Keratinocyte (primary cell): Measurements from ENCODE around the gene SLC39A8. TPM values are rescaled to one million over a fixed set of nuclear protein-coding genes. Genes with fewer than 3 reads are reported as not detected.

Source experiments
- DNase-seq: peaks from one replicate; pipeline ENCODE4 v3.0.0-alpha.2; 2011; ENCODE audit warnings: low read depth, missing footprints, low spot score
- FAIRE-seq: peaks from 2 replicates; lab custom pipeline; 2011; peaks lifted over from hg19 to GRCh38; lab: Jason Lieb, UNC
- H2AFZ ChIP-seq: 2 replicates; pipeline ENCODE4 v1.6.0; 2012; ENCODE audit warnings: low read length, control low read depth, inconsistent platforms; ENCODE audit not compliant: control insufficient read depth
- H3K27ac ChIP-seq: 2 replicates; pipeline ENCODE4 v1.5.1; 2011; ENCODE audit warnings: low read length; ENCODE audit not compliant: control insufficient read depth, insufficient read depth
- H3K27me3 ChIP-seq: 3 replicates; pipeline ENCODE4 v1.6.0; 2011; ENCODE audit warnings: low read length; ENCODE audit not compliant: control insufficient read depth, insufficient read depth; ENCODE audit errors: extremely low read depth
- H3K36me3 ChIP-seq, 2 experiments: 2 replicates in 1 of 2; 3 replicates in 1 of 2; pipeline ENCODE4 v1.5.1; 2011; ENCODE audit warnings: low read length in 2 of 2, mild to moderate bottlenecking in 1 of 2; ENCODE audit not compliant: control insufficient read depth in 2 of 2, insufficient read depth in 2 of 2; ENCODE audit errors: extremely low read depth in 1 of 2
- H3K4me1 ChIP-seq: 3 replicates; pipeline ENCODE4 v1.5.1; 2011; ENCODE audit warnings: low read length; ENCODE audit not compliant: control insufficient read depth, insufficient read depth; ENCODE audit errors: extremely low read depth
- H3K4me2 ChIP-seq: 3 replicates; pipeline ENCODE4 v1.6.0; 2011; ENCODE audit warnings: low read depth, low read length; ENCODE audit not compliant: control insufficient read depth, insufficient read depth; ENCODE audit errors: extremely low read depth
- H3K4me3 ChIP-seq, 3 experiments: fragments of 200-600 bp in 1 of 3; sonication (generic) in 1 of 3; 2 replicates in 2 of 3; 3 replicates in 1 of 3; pipeline ENCODE4 v1.5.1; 2011 to 2016; ENCODE audit warnings: low read length in 3 of 3, mild to moderate bottlenecking in 3 of 3, control low read depth in 2 of 3, inconsistent platforms in 1 of 3, low read depth in 1 of 3, mixed read lengths in 1 of 3, mixed run types in 1 of 3, moderate library complexity in 1 of 3; ENCODE audit not compliant: control insufficient read depth in 2 of 3, insufficient read depth in 2 of 3; ENCODE audit errors: extremely low read depth in 1 of 3
- H3K79me2 ChIP-seq: 2 replicates; pipeline ENCODE4 v1.6.0; 2012; ENCODE audit warnings: low read length; ENCODE audit not compliant: control insufficient read depth, insufficient read depth
- H3K9ac ChIP-seq: 3 replicates; pipeline ENCODE4 v1.6.0; 2011; ENCODE audit warnings: low read length; ENCODE audit not compliant: control insufficient read depth, insufficient read depth; ENCODE audit errors: extremely low read depth
- H3K9me1 ChIP-seq: 3 replicates; pipeline ENCODE4 v1.6.0; 2011; ENCODE audit warnings: low read length; ENCODE audit not compliant: control insufficient read depth, insufficient read depth; ENCODE audit errors: extremely low read depth
- H3K9me3 ChIP-seq: 2 replicates; pipeline ENCODE4 v1.5.1; 2012; ENCODE audit warnings: low read depth, low read length; ENCODE audit not compliant: control insufficient read depth
- H4K20me1 ChIP-seq: 3 replicates; pipeline ENCODE4 v1.6.0; 2011; ENCODE audit warnings: low read length; ENCODE audit not compliant: control insufficient read depth, insufficient read depth; ENCODE audit errors: extremely low read depth
- CTCF ChIP-seq, 3 experiments: IDR thresholded peaks in 1 of 3; conservative IDR thresholded peaks in 1 of 3; optimal IDR thresholded peaks in 1 of 3; 2 replicates in 2 of 3; 3 replicates in 1 of 3; pipeline versions ENCODE3 to v1.5.1; 2011; ENCODE audit warnings: low read length in 3 of 3, mild to moderate bottlenecking in 3 of 3, moderate library complexity in 2 of 3, control low read depth in 1 of 3, inconsistent platforms in 1 of 3; ENCODE audit not compliant: insufficient read depth in 2 of 3; ENCODE audit errors: extremely low read depth in 1 of 3
- EZH2 ChIP-seq: IDR thresholded peaks from one replicate; pipeline ENCODE4 v1.6.1; 2012; ENCODE audit warnings: inconsistent platforms, mild to moderate bottlenecking, low read length, moderate library complexity
- dilution Hi-C: fragments of 300-500 bp; cut with MboI; formaldehyde crosslinking; loops from one replicate; pipeline ENCODE4 v1.7.0; 2020; ENCODE audit warnings: low sequenced_read_pairs; ENCODE audit not compliant: extremely low pct_ligation_motif_present
- polyA plus RNA-seq, 5 experiments: library from polyadenylated mRNA; depleted of rRNA in 3 of 5; stranded (reverse) in 3 of 5; stranded (forward) in 1 of 5; unstranded in 1 of 5; fragments of >200 nt; gene quantifications; 1 replicate in 1 of 5; 2 replicates in 3 of 5; 3 replicates in 1 of 5; pipeline versions ENCODE4 v1.2.1 to v1.2.3, GENCODE V29; 2011 to 2012; ENCODE audit warnings: missing spikeins in 2 of 5, low read depth in 1 of 5, low replicate concordance in 1 of 5

Gene SLC39A8
- polyA plus RNA-seq, 1 donor (not counting 4 experiments of a cell fraction or from before 2014, with no cell fraction given), result 7.5 TPM

GRCh38 chr4:102308032-102308799 is 37.1 kb downstream of the SLC39A8 start:
- dilution Hi-C loops, result no loop called here
- Histone ChIP-seq H4K20me1 (no peaks in the 10 kb centered on the region), H3K27ac (no peak overlapping the region), H3K79me2 (no peaks in the 10 kb centered on the region), H3K4me1 (peaks cover 4% of the 10 kb centered on the region), H3K27me3 (no peaks in the 10 kb centered on the region), H3K36me3 (no peaks in the 10 kb centered on the region), H2AFZ (peak overlapping the region; percentile 40), H3K4me3 (no peak overlapping the region), H3K4me2 (no peak overlapping the region), H3K9ac (no peak overlapping the region), H3K9me3 (no peaks in the 10 kb centered on the region), H3K9me1 (no peaks in the 10 kb centered on the region)
- DNase-seq, result no peak
- TF ChIP-seq EZH2 (no peak), CTCF (optimal IDR thresholded peaks at IDR 0.05 in 1 of 3, IDR thresholded peaks at IDR 0.05 in 1 of 3, conservative IDR thresholded peaks at IDR 0.05 in 1 of 3; ENCODE audit: extremely low read depth in 1 of 3, insufficient read depth in 2 of 3, low read length in 3 of 3) (no peak)
- FAIRE-seq, result no peak

GRCh38 chr4:102305666-102306065 is 39.6 kb downstream of the SLC39A8 start:
- Histone ChIP-seq H3K9ac (no peak overlapping the region), H3K27me3 (no peaks in the 10 kb centered on the region), H3K4me1 (peaks cover 4% of the 10 kb centered on the region), H3K9me3 (no peaks in the 10 kb centered on the region), H3K79me2 (no peaks in the 10 kb centered on the region), H3K4me2 (no peak overlapping the region), H3K4me3 (no peak overlapping the region), H3K27ac (no peak overlapping the region), H3K36me3 (no peaks in the 10 kb centered on the region), H3K9me1 (no peaks in the 10 kb centered on the region), H4K20me1 (no peaks in the 10 kb centered on the region), H2AFZ (no peak overlapping the region)
- TF ChIP-seq EZH2, result no peak
- TF ChIP-seq CTCF (optimal IDR thresholded peaks at IDR 0.05 in 1 of 3, IDR thresholded peaks at IDR 0.05 in 1 of 3, conservative IDR thresholded peaks at IDR 0.05 in 1 of 3; ENCODE audit: extremely low read depth in 1 of 3, insufficient read depth in 2 of 3, low read length in 3 of 3), result no peak
- FAIRE-seq (no peak), DNase-seq (no peak)
- dilution Hi-C loops, result no loop called here
